Measurements from ENCODE around the gene CD84.

- no peak for TF ChIP-seq EP300 (IDR thresholded peaks at IDR 0.05)
- no peak for TF ChIP-seq CTCF (IDR thresholded peaks at IDR 0.05)
These were observed 2.9 kb downstream of the CD84 start for GRCh38 chr1:160576390-160576789.
